Esophagus squamous epithelium (tissue), 4 donors: Measurements from ENCODE around the gene NCAM1.

Experiments
- POLR2A ChIP-seq, 4 donors: fragments of 450-650 bp; IDR thresholded peaks; one replicate each; pipeline ENCODE4 v1.6.1; 2017; ENCODE audit warnings: antibody characterized with exemption in 4 of 4, mild to moderate bottlenecking in 4 of 4, moderate library complexity in 3 of 4
- TF ChIP-seq, protein P1 (sequence below), 6 experiments: fragments of 450-650 bp in 4 of 6; fragments of 200-600 bp in 2 of 6; sonication (generic) in 2 of 6; IDR thresholded peaks; one replicate each; pipeline ENCODE4 v1.5.1; 2016 to 2019; ENCODE audit warnings: antibody characterized with exemption in 6 of 6, mild to moderate bottlenecking in 4 of 6, moderate library complexity in 4 of 6

DNA sequence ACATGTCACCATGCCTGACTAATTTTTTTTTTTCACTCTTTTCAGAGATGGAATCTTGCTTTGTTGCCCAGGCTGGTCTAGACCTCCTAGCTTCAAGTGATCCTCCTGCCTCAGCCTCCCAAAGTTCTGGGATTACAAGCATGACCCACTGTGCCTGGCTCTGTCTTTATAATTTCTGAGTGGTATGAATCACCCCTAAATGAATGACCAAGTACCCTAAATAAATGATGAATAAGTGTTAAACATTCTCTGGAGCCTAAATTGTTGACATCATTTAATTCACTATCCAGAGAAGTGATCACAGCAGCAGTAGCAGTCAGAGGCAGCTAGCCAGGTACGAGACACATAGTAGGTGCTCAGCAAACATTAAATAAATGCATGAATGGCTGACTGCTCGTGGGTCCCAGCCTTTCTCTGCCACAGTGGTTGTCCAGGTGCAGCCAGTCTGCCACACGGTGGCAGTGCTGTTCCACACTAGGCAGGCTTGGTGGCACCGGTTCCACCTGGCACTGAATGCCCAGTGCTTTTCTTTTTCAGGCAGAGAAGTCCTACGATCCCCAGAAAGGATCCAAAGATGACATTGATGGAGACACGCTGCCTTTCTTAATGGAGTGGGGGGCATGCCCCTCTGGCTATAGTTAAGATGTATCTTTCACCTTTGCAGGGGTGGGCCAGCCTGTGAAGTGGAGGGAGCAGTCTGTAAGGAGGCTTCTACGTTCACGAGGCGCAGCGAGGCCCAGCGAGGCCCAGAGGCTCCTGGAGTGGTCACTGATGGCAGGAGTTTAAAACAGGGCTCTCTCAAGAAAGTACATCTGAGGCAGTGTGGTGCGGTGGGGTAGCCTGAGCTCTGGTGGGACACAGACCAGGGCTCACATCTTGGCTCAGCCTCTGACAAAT lies 344.5 kb downstream of the NCAM1 start:
- no peak for TF ChIP-seq POLR2A (IDR thresholded peaks at IDR 0.05)
- TF ChIP-seq, protein P1, sequence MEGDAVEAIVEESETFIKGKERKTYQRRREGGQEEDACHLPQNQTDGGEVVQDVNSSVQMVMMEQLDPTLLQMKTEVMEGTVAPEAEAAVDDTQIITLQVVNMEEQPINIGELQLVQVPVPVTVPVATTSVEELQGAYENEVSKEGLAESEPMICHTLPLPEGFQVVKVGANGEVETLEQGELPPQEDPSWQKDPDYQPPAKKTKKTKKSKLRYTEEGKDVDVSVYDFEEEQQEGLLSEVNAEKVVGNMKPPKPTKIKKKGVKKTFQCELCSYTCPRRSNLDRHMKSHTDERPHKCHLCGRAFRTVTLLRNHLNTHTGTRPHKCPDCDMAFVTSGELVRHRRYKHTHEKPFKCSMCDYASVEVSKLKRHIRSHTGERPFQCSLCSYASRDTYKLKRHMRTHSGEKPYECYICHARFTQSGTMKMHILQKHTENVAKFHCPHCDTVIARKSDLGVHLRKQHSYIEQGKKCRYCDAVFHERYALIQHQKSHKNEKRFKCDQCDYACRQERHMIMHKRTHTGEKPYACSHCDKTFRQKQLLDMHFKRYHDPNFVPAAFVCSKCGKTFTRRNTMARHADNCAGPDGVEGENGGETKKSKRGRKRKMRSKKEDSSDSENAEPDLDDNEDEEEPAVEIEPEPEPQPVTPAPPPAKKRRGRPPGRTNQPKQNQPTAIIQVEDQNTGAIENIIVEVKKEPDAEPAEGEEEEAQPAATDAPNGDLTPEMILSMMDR (IDR thresholded peaks at IDR 0.05), result peak; percentile 86 to 96 (median 92)
